GM12872 (cell line): Measurements from ENCODE around the gene LHB.

Source experiments
- TF ChIP-seq, protein P1 (sequence below): IDR thresholded peaks from 3 replicates; pipeline ENCODE4 v1.5.1; 2011; ENCODE audit warnings: low read depth, mild to moderate bottlenecking, low read length, moderate library complexity; ENCODE audit not compliant: insufficient read depth

Gene LHB

DNA sequence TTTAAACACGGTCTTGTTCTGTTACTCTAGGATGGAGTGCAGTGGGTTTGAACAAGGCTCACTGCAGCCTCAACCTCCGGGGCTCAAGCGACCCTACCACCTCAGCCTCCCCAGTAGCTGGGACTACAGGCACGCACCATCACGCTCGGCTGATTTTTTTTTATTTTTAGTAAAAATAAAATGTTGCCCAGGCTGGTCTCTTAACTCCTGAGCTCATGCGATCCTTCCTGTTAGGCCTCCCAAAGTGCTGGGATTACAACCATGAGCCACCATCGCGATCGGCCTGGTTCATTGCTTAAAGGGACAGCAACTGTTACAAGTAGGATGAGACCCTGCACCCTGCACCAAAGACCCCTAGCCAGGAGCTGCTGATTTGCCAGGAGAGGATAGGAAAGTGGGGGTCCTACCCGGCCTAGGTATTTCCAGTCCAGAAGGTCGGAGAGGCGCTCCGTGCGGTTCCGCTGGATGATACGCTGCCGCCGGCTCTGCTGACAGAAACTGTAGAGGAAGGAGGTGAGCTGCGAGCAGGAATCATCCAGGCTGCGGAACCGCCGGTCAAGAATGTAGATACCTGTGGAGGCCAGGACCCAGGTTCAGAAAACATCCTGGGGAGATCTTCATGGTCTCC is 46.6 kb downstream of the LHB start:
- TF ChIP-seq, protein P1, sequence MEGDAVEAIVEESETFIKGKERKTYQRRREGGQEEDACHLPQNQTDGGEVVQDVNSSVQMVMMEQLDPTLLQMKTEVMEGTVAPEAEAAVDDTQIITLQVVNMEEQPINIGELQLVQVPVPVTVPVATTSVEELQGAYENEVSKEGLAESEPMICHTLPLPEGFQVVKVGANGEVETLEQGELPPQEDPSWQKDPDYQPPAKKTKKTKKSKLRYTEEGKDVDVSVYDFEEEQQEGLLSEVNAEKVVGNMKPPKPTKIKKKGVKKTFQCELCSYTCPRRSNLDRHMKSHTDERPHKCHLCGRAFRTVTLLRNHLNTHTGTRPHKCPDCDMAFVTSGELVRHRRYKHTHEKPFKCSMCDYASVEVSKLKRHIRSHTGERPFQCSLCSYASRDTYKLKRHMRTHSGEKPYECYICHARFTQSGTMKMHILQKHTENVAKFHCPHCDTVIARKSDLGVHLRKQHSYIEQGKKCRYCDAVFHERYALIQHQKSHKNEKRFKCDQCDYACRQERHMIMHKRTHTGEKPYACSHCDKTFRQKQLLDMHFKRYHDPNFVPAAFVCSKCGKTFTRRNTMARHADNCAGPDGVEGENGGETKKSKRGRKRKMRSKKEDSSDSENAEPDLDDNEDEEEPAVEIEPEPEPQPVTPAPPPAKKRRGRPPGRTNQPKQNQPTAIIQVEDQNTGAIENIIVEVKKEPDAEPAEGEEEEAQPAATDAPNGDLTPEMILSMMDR = no peak

DNA sequence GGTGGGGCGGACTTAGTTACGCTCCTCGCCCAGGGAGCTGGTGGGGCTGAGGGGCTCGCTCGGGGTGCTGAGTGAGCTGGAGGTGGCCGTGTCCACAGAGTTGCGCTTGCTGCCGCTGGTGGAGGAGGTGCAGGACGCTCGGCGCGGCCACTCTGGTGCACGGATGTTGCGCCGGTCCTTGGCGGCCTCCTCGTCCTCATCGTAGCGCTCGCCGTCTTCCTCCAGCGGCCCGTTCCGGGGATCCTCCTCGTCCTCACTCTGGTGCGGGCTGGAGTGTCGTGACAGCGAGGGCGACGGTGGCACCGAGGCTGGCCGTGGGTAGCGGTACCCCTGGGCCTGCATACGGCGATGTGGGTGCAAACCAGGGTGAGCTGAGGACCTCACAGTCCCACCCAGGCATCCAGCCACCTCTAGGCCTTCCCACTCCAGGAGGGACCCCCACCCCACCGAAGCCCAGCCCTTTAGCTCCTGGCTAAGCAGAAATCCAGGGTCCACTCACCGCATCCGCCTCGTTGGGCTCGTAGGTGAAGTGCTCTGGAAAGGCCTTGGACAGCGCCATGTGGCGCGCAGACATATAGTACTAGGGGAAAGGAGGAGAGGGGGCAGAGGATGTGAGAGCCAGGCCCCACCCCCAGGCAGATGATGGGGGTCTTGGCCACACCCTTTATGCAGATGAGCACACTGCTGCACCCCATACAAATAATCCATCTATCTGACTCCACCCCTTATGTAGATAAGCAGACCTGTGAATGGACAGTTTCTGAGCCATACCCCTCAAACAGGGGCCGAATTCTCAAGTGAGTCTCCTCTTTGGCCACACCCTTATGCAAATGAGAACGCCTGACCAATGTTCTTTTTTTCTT is 47.4 kb downstream of the LHB start:
- TF ChIP-seq, protein P1 = no peak

DNA sequence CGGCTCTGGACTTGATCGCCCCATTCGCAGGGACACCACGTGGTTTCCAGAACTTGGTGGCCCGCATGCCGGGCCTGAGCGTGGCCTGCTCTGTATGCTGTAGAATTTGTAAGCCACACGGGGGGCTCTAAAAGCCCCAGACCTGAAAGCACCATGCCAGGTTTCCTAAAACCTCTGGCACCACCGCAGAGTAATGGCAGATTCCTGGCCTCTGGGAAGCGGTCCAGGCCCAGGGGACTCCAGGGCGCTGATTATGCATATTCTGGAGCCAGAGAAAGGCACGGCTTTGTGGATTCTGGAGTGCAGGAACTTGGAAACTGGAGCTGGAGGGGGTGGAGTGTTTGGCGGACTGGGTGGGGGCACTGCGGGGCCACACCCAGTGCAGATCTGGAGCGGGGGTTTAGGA is 48.1 kb downstream of the LHB start:
- TF ChIP-seq, protein P1 = no peak

DNA sequence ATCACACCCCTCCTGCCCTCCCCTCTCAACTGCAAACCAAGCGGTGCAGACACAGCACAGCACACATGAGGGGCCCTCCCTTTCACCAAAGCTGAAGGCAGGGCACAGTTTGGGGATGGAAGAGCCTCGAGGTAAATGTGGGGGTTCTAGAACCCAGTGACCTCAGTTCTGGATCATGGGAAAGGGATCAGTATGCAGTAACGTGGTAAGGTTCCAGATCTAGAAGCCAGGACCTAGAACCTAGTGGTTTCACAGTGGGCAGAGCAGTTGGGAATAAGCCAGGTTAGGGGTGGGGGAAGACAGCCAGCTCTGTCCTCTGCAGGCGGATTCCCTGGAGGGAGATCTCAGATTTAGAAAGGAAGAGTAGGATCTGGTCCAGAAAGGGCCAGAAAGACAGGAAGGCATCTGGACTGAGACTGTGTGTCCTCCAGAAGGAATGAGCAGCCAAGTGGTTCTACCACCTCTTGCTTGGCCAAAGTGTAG is 48.7 kb downstream of the LHB start:
- TF ChIP-seq, protein P1 = no peak

DNA sequence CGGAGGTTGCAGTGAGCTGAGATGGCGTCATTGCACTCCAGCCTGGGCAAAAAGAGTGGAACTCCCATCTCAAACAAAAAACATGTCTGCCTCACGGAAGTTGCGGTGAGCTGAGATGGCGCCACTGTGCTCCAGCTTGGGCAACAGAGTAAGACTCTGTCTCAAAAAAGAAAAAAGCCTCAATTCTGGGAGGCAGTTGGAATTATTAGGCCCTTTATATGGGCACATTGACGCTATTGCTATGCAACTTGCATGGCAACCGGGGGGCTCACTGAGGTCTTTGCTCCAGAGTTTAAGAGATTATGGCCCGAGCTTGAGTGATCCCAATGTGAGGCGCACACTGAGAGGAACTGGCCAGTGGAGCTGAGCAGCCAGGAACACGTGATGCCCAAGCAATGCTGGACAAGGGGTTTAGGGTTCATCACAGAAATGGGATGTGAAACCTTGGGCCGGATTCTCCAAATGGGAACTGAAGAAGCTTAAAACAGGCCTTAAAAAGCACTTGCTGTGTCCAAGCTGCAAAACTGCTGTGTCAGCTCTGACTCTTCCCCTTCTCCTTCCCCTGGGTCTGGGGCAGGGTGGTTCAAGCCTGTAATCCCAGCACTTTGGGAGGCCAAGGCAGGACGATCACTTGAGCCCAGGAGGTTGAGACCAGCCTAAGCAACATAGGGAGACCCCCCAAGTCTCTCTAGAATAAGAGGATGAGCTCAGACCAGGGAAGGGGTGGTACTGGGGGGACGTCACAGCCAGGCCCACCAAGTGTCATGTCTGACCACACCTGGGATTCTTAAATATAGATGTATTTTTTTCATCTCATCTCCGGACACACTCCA is 49.3 kb downstream of the LHB start:
- TF ChIP-seq, protein P1 = no peak

DNA sequence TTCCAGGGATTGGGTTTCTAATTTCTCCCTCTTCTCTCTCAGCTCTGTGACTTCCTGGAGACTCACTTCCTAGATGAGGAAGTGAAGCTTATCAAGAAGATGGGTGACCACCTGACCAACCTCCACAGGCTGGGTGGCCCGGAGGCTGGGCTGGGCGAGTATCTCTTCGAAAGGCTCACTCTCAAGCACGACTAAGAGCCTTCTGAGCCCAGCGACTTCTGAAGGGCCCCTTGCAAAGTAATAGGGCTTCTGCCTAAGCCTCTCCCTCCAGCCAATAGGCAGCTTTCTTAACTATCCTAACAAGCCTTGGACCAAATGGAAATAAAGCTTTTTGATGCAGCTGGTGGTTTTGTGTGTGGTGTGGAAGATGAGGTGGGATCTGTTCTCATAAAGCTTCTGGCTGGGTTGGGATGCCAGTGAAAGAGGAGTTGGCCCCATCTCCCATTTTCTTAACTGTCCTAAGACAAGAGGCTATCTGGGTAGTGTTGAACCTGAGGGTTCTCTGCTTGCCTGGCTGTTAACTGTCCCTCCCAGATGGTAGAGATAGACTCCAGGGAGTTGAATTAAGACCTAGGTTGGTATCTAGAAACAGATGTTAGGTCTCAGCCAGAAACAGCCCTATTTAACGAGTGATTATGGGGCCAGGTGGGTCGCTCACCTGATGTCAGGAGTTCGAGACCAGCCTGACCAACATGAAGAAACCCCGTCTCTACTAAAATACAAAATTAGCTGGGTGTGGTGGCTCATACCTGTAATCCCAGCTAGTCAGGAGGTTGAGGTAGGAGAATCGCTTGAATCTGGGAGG is 50.1 kb downstream of the LHB start:
- TF ChIP-seq, protein P1 = no peak
